Activated CD4-positive, alpha-beta T cell treated with anti-CD3 and anti-CD28 coated beads, Interleukin-2, Interleukin-6, amounts not matched to agents 100 ng/mL and 50 ng/mL, durations not matched to agents 16 hours and 8 hours (primary cell): ENCODE measurements around the gene NMNAT2.
"Not testable (repeated sequence)": the region's sequence is repeated elsewhere in the genome, so short reads cannot be mapped to it uniquely, and the experiment has no call there.

ENCODE experiments used
- DNase-seq: peaks from one replicate; pipeline ENCODE4 v3.0.0-alpha.2; 2020

NMNAT2 gene

DNA sequence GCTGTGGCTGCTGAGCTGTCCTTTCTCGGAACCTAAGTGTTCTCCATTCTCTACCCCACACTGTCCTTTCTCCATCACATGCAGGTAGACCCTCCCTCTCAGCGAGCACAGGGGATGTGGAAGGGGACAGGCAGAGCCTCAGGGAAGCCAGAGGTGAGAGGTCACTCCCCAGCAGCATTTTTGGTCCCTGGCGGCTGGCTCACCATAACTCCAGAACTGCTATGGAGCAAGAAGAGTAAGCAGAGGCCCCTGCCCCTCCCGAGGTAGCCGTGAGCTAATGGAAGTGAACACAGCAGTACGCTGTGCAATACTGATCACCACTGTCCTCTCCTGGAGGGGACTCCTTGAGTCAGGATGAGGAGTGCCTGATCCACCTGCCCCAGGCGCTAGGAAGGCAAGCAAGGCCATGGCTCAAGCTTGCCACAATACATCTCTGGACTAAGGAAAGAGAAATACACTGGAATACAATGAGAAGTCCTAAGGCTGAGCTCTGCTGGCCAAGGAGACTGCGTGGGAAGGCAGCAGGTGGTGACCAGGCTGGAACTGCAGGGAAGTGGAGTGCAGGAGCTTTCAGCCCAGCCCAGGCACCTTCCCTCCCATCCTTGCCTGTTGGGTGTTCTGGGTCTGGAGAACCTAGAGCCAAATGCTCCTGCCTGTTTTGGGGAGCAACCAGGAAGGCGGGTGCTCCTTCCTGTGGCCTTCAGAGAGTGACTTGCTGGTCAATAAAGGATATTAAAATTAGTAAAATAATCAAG, 135.9 kb downstream of the NMNAT2 start:
- no peak for DNase-seq

- DNase-seq: peak; percentile 79
These were observed 136.6 kb downstream of the NMNAT2 start for GRCh38 chr1:183281553-183282091.

- DNase-seq: no peak
These were observed 137.1 kb downstream of the NMNAT2 start for GRCh38 chr1:183281039-183281438.

GRCh38 chr1:183279835-183280234, 138.3 kb downstream of the NMNAT2 start:
- no peak for DNase-seq

DNA sequence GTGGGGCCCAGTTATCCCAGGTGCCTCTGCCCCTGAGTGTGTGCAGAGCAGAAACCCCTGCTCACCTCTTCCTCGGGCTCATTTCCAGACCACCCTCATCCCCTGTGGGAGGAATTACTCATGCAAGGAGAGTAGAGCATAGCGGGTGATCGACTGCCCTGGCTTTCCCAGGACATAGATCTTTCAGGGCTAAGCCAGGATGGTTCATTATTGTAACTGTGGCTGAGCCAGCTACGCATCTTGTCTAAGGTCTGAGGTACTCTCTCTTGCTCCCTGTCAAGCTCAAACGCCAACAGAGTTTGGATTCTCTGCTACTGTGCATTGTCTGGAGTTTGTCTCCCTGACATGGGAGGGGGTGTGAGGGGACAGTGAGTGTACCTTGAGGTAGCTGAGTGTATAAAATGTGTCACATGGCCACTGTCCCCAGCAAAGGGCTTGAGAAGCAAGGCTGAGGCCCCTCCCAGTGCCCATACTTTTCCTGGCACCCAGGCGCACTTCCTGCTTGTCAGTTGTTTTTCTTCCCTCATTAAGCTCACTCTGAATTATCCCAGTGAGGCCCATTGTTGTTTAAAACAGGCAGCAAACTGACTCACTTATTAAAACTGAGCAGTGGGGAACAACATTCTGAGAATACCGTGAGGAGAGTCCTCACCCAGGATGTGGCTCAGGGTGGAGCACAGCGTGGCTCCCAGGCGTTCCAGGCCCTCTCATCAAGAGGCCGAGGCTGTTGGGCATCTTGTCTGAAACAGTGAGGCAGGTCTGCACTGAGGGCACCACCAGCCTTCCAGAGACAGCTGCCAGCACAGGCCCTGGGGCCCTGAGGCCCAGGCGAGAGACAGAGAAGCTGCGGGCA, 139.2 kb downstream of the NMNAT2 start:
- no peak for DNase-seq

DNA sequence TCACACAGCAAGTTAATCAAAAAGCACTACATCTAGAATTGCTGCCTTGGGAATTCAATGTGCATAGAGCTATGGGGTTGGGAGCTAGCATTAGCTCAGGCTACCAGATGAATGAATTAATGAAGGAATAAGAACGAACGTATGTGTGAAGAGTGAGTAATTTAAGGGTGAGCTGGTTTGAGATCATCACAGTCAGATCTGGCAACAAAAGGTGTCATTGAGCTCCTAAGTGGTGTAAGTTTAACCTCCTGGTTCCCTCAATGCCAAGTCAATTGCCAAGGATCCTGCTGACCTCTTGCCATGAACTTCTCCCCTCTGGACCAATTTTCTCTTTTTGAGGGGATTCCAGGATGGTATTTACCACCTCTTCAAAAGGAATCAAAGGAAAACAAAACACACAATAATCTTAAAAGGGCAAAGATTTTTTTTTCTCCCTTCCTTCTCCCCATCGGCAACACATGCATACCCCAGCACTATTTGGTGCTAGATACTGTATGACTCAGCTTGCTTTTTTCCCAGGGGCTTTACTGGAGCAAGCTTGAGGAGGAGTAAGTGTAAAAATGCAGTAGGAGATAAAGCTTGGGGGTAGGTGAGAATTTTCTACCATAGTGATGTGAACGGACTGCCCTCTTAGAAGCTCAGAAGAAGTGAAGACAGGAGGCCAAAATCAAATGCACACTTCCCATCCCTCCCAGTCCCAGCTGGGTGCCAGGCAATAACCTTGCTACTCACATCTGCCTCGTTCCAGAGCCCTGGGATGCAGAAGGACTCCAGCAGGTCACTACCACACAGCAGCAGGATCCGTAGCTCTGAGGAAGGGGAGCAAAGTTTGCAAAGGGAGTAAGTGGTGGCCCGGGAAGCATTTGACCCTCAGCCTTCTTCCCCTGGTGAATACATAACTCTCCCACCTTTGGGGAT, 140.1 kb downstream of the NMNAT2 start:
- DNase-seq: no peak

DNA sequence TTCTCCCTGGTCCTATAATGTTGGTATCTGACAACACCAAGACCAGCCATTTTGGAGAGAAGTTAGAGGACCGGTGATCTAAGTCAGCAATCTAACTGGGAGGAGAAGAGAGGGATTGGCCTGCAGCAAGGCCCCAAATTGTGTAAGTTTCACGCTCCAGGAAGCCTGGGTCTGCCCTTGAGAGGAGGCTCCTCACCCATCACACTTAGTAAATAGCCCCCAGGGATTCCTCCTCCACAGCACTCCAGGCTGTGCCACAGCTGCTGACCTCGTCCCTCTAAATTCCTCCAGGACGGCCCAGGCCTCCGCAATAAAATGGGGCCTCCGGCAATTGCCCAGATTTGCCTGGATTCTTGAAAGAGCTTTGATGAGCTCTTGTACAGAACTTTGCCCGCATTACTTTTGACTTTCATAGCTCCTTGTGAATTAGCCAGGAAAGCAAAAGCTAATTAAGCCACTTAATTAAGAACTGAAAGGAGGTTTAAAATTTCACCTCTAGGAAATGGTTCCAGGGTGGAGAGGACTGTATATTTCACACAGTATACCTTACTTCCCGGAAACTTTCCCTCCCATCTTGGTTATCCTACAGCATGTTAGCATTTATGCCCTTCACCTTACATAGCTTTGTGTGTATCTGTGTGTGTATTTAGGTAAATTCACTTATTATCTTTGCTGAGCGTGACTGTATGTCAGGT, 141.6 kb downstream of the NMNAT2 start:
- DNase-seq: no peak

GRCh38 chr1:183275322-183275721, 142.9 kb downstream of the NMNAT2 start:
- DNase-seq: no peak

DNA sequence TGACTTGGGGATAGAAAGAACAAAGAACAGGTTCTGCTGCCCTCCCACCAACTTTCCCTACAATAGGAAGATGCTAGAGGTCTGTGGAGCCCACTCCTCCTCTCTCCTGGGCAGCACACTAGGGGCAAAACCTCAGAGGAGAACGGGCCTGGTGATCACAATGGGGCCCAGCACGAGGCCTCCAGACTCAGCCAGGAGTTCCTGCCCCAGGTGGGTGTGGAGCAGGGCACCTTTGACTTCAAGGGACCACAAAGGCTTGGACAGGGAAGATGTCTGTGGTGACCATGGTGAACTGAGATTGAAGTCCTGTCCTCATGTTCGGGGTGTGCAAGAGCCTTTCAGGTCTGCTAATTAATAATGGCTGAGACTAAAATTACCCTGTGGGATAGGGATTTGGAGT, 143.3 kb downstream of the NMNAT2 start:
- no peak for DNase-seq

DNA sequence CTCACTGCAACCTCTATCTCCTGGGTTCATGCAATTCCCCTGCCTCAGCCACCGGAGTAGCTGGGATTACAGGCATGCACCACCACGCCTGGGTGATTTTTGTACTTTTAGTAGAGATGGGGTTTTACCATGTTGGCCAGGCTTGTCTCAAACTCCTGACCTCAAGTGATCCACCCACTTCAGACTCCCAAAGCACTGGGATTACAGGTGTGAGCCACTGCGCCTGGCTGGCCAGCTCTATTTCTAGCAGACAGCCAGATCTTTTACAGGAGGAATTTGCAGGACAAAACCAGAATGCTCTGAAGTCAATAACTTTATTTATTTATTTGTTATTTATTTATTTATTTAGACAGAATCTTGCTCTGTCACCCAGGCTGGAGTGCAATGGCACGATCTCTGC, 144.2 kb downstream of the NMNAT2 start:
- DNase-seq: not testable (repeated sequence)

- DNase-seq: no peak
These were observed 144.9 kb downstream of the NMNAT2 start for GRCh38 chr1:183273300-183273699.

GRCh38 chr1:183272390-183272848, 145.8 kb downstream of the NMNAT2 start:
- DNase-seq: no peak

GRCh38 chr1:183270541-183271141, 147.5 kb downstream of the NMNAT2 start:
- no peak for DNase-seq

GRCh38 chr1:183267646-183268431, 150.3 kb downstream of the NMNAT2 start:
- no peak for DNase-seq

GRCh38 chr1:183263886-183264602, 154.1 kb downstream of the NMNAT2 start:
- no peak for DNase-seq

GRCh38 chr1:183262628-183263200, 155.5 kb downstream of the NMNAT2 start:
- no peak for DNase-seq

DNA sequence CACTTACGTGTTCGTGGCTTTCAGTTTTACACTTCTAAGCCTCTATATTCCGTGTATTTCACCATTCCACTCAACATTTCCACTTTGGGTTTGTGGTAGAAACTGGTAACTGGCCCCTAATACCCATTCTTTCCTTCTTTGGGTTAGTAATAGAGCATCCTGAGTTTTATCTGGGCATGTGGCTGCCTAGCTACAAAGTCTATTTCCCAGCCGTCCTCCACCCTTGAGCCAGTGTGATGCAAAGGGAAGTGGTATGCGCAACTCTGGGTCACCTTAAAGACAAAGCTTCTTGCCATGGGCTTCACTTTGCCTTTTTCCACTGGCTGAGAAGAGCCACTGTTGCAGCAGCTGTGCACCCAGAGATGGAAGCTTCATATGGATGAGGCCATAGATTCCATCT, 158.3 kb downstream of the NMNAT2 start:
- peak; percentile 23 for DNase-seq

- DNase-seq: no peak
These were observed 163.1 kb downstream of the NMNAT2 start for GRCh38 chr1:183255073-183255472.

DNA sequence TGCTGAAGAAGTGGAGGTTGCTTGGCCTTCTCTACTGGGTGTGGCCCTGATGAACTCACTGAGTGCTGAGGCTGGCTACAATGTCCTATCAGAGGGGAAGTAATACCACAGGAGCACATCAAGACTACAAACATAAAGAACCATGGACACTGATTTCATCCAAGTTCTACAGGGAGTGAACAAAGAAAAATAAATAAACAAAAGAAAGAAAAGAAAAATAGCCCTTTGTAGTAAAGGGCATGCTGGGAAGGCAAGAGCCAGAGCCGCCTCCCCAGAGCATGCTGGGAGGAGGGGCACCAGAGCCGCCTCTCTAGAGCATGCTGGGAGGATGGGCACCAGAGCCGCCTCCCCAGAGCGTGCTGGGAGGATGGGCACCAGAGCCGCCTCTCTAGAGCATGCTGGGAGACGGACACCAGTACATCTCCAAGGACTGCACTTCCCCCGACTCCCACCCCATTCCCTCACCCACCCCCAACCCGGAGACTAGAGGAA, 166.2 kb downstream of the NMNAT2 start:
- DNase-seq: no peak
